Smooth muscle cell (in vitro differentiated cells): ENCODE measurements around the gene MN1. TPM values are rescaled to one million over a fixed set of nuclear protein-coding genes. Genes with fewer than 3 reads are reported as not detected.

Experiments
- DNase-seq: peaks from one replicate; lab custom pipeline; 2025; ENCODE audit not compliant: unreplicated experiment; lab: John Stamatoyannopoulos, UW
- H2AFZ ChIP-seq: fragments of 200-600 bp; sonication (generic); 2 replicates; pipeline ENCODE4 v1.6.0; 2016; ENCODE audit warnings: antibody characterized with exemption, low read depth, mild to moderate bottlenecking
- H3F3A ChIP-seq: fragments of 200-600 bp; sonication (generic); 2 replicates; pipeline ENCODE4 v1.6.0; 2017; ENCODE audit warnings: antibody characterized with exemption, low read depth
- H3K27ac ChIP-seq: fragments of 200-600 bp; sonication (generic); 2 replicates; pipeline ENCODE4 v1.5.1; 2016; ENCODE audit warnings: low read depth, mild to moderate bottlenecking
- H3K27me3 ChIP-seq: fragments of 200-600 bp; sonication (generic); 2 replicates; pipeline ENCODE4 v1.6.1; 2016; ENCODE audit warnings: low read depth, mild to moderate bottlenecking
- H3K36me3 ChIP-seq: fragments of 200-600 bp; sonication (generic); 2 replicates; pipeline ENCODE4 v1.5.1; 2016; ENCODE audit warnings: low read depth
- H3K4me1 ChIP-seq: fragments of 200-600 bp; sonication (generic); 2 replicates; pipeline ENCODE4 v1.5.1; 2016; ENCODE audit warnings: low read depth
- H3K4me2 ChIP-seq: fragments of 200-600 bp; sonication (generic); 2 replicates; pipeline ENCODE4 v1.6.0; 2016; ENCODE audit warnings: mild to moderate bottlenecking
- H3K4me3 ChIP-seq: fragments of 200-600 bp; sonication (generic); 2 replicates; pipeline ENCODE4 v1.5.1; 2016; ENCODE audit warnings: mild to moderate bottlenecking
- H3K79me2 ChIP-seq: fragments of 200-600 bp; sonication (generic); 2 replicates; pipeline ENCODE4 v1.6.0; 2016; ENCODE audit warnings: low read depth, mild to moderate bottlenecking
- H3K9ac ChIP-seq: fragments of 200-600 bp; sonication (generic); 2 replicates; pipeline ENCODE4 v1.6.0; 2016; ENCODE audit warnings: low read depth
- H3K9me3 ChIP-seq: fragments of 200-600 bp; sonication (generic); replicated peaks from 2 replicates; pipeline ENCODE4 v1.5.1; 2016; ENCODE audit warnings: low read depth
- H4K20me1 ChIP-seq: fragments of 200-600 bp; sonication (generic); 2 replicates; pipeline ENCODE4 v1.6.0; 2016; ENCODE audit warnings: low read depth
- WGBS: methylation state at CpG from one replicate; pipeline ENCODE4 v1.1.7; 2016; ENCODE audit warnings: low lambda C conversion rate; 5-methylcytosine and 5-hydroxymethylcytosine counted together
- polyA plus RNA-seq: library from polyadenylated mRNA; unstranded; fragments of >200 nt; fragmentation: Nextera tagmentation; extraction: Ambion mirVana; gene quantifications from 2 replicates; pipeline ENCODE4 v1.2.1, GENCODE V29; 2016
- total RNA-seq: library from RNA; depleted of rRNA; stranded (reverse); fragments of >200 nt; gene quantifications from 2 replicates; pipeline ENCODE4 v1.2.3, GENCODE V29; 2014
- TF ChIP-seq, protein P1 (sequence below): fragments of 200-600 bp; sonication (generic); IDR thresholded peaks from 2 replicates; pipeline ENCODE4 v1.5.1; 2017; ENCODE audit warnings: borderline replicate concordance, mild to moderate bottlenecking, antibody characterized with exemption; ENCODE audit not compliant: insufficient read depth, poor library complexity, severe bottlenecking

Gene MN1
- total and polyA plus RNA-seq, 2 experiments from 2014 or later: 0.98 to 3.3 TPM

DNA sequence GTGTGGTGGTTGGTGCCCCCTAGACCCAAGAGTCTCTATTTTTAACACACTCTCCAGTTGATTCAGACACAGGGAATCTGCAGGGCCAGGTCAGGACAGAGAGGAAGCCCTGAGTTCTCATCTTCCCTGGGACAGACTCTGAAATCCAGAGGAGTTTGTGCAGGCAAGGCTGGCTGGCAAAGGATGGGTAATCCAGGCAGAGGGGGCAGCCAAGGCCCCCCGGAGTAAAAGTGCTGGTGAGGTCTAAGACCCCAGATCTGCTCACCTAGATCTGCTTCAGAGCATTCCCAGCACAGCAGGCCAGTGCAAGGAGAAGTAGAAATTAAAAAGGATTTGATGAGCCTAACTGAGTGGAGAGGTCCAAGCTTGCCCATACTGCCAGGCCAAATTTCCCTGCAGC, 40.6 kb upstream of the MN1 start:
- DNase-seq: no peak
- Histone ChIP-seq H2AFZ (no peak overlapping the region), H3K4me3 (no peak overlapping the region), H4K20me1 (no peaks in the 10 kb centered on the region), H3K9me3 (no peaks in the 10 kb centered on the region), H3F3A (no peaks in the 10 kb centered on the region), H3K27ac (no peak overlapping the region), H3K79me2 (no peaks in the 10 kb centered on the region), H3K9ac (no peak overlapping the region), H3K27me3 (no peaks in the 10 kb centered on the region), H3K36me3 (no peaks in the 10 kb centered on the region), H3K4me2 (no peak overlapping the region), H3K4me1 (no peaks in the 10 kb centered on the region)
- TF ChIP-seq, protein P1, sequence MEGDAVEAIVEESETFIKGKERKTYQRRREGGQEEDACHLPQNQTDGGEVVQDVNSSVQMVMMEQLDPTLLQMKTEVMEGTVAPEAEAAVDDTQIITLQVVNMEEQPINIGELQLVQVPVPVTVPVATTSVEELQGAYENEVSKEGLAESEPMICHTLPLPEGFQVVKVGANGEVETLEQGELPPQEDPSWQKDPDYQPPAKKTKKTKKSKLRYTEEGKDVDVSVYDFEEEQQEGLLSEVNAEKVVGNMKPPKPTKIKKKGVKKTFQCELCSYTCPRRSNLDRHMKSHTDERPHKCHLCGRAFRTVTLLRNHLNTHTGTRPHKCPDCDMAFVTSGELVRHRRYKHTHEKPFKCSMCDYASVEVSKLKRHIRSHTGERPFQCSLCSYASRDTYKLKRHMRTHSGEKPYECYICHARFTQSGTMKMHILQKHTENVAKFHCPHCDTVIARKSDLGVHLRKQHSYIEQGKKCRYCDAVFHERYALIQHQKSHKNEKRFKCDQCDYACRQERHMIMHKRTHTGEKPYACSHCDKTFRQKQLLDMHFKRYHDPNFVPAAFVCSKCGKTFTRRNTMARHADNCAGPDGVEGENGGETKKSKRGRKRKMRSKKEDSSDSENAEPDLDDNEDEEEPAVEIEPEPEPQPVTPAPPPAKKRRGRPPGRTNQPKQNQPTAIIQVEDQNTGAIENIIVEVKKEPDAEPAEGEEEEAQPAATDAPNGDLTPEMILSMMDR: no peak
- WGBS: 54% methylated on average over 1 of the region's 1 CpG

DNA sequence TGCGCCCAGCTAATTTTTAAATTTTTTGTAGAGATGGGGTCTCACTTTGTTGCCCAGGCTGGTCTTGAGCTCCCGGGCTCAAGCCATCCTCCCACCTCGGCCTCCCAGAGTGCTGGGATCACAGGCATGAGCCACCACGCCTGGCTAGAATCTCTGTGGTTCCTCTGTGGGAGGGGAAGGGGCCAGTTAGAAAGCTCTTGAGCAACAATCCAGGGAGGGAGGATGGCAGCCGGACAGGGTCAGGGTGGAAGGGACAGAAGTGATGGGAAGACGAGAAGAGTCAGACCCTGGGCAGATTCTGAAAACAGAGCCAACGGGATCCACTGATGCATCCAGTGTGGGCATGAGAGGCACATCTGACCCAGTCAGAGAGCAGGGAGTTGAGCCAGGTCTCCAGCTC, 38.9 kb upstream of the MN1 start:
- DNase-seq: no peak
- Histone ChIP-seq H3K9me3 (no peaks in the 10 kb centered on the region), H3K4me2 (no peak overlapping the region), H3K9ac (no peak overlapping the region), H3K27ac (no peak overlapping the region), H3K79me2 (no peaks in the 10 kb centered on the region), H3K4me3 (no peak overlapping the region), H3K27me3 (no peaks in the 10 kb centered on the region), H2AFZ (no peak overlapping the region), H3K4me1 (peaks cover 6% of the 10 kb centered on the region), H4K20me1 (no peaks in the 10 kb centered on the region), H3K36me3 (no peaks in the 10 kb centered on the region), H3F3A (no peaks in the 10 kb centered on the region)
- TF ChIP-seq, protein P1: no peak
- WGBS: 91% methylated on average over 7 of the region's 7 CpGs

DNA sequence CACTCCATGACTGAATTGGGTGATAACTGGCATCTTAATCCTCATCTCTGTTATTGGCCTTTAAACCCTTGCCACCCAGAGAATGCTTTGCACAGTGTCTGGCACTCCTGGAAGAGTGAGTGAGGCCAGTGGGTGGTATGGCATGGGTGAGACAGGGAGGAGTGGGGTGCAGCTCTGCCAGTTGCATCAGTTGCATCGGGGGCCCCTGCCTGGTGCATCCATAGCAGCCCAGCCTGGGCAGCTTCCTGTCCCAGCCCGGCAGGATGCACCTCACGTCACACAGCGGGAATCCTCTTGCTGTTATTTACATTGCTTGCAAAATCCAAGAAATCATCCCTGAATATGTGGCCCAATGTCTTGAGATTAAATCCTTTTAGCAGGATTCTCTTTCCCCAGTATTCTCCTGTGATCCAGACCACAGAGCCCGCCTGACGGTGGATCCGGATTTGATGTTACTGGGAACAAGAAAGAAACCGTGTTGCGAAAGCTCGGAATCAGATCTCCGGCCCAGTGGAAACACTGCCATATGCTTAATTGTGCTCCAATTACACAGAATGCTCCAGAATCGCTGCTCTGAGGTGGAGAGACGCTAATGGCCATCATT, 37.6 kb upstream of the MN1 start:
- DNase-seq: no peak
- H3K79me2 ChIP-seq: no peaks in the 10 kb centered on the region
- H4K20me1 ChIP-seq: no peaks in the 10 kb centered on the region
- H3F3A ChIP-seq: no peaks in the 10 kb centered on the region
- no peak overlapping the region for H3K9ac ChIP-seq
- H2AFZ ChIP-seq: no peak overlapping the region
- H3K4me3 ChIP-seq: no peak overlapping the region
- H3K36me3 ChIP-seq: no peaks in the 10 kb centered on the region
- peaks cover 6% of the 10 kb centered on the region for H3K4me1 ChIP-seq
- H3K27ac ChIP-seq: no peak overlapping the region
- 88% methylated on average over 13 of the region's 13 CpGs for WGBS
- no peaks in the 10 kb centered on the region for H3K9me3 ChIP-seq
- H3K27me3 ChIP-seq: no peaks in the 10 kb centered on the region
- H3K4me2 ChIP-seq: no peak overlapping the region
- TF ChIP-seq, protein P1: no peak

DNA sequence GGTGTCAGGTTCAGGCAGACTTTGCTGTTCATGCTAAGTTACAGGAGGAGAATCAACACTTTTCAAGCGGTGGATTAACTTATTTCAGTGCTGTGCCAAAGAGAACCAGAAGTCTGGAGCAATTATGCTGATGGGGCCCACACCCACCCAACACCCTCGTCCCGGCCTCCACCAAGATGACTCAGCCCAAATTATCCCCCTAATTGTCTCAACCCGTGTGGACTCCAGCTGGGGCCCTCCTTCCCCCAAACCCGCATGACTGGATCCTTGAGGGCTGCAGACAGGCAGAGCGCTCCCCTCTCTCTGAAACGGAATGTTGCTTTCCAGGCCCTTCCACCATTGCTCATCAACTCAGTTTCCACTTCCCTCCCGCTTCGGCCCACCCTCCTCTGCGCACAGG, 34.6 kb upstream of the MN1 start:
- Histone ChIP-seq H2AFZ (no peak overlapping the region), H3K9ac (peak overlapping the region; percentile 80)

More for the DNA sequence above, 34.6 kb upstream of the MN1 start:
- Histone ChIP-seq H3K9me3 (no peaks in the 10 kb centered on the region), H3K4me1 (peaks cover 6% of the 10 kb centered on the region), H3F3A (no peaks in the 10 kb centered on the region), H4K20me1 (no peaks in the 10 kb centered on the region), H3K79me2 (no peaks in the 10 kb centered on the region), H3K27me3 (no peaks in the 10 kb centered on the region), H3K36me3 (no peaks in the 10 kb centered on the region), H3K4me3 (no peak overlapping the region), H3K4me2 (peak overlapping the region; percentile 53), H3K27ac (peak overlapping the region; percentile 82)
- 43% methylated on average over 10 of the region's 10 CpGs for WGBS
- TF ChIP-seq, protein P1: no peak
- no peak for DNase-seq
